Activated CD4-positive, CD25-positive, alpha-beta regulatory T cell (primary cell): ENCODE data around the gene ASPSCR1.

ENCODE experiments used
- DNase-seq, 4 experiments: peaks; one replicate each; lab custom pipeline; 2025; lab: John Stamatoyannopoulos, UW

Gene ASPSCR1

GRCh38 chr17:81983011-81983638 lies 5.7 kb downstream of the ASPSCR1 start:
- no peak for DNase-seq

- no peak for DNase-seq
Measured at GRCh38 chr17:81983639-81984373, 6.4 kb downstream of the ASPSCR1 start.

- no peak for DNase-seq
Measured at GRCh38 chr17:81984773-81985410, 7.5 kb downstream of the ASPSCR1 start.

GRCh38 chr17:81986606-81987005 lies 9.2 kb downstream of the ASPSCR1 start:
- no peak for DNase-seq

- no peak for DNase-seq
Measured at GRCh38 chr17:81987161-81987770, 9.8 kb downstream of the ASPSCR1 start.

- DNase-seq, result no peak
Measured at GRCh38 chr17:81990836-81991683, 13.6 kb downstream of the ASPSCR1 start.

GRCh38 chr17:81991684-81992305 lies 14.4 kb downstream of the ASPSCR1 start:
- DNase-seq, result no peak

GRCh38 chr17:81992306-81993102 lies 15.1 kb downstream of the ASPSCR1 start:
- no peak for DNase-seq

GRCh38 chr17:81993729-81994592 lies 16.5 kb downstream of the ASPSCR1 start:
- no peak for DNase-seq

GRCh38 chr17:81994593-81995462 lies 17.4 kb downstream of the ASPSCR1 start:
- DNase-seq, result no peak

- no peak for DNase-seq
Measured at GRCh38 chr17:81995463-81996231, 18.2 kb downstream of the ASPSCR1 start.

- DNase-seq, result no peak
Measured at GRCh38 chr17:81996232-81996756, 18.9 kb downstream of the ASPSCR1 start.

- no peak for DNase-seq
Measured at GRCh38 chr17:81996757-81997441, 19.5 kb downstream of the ASPSCR1 start.

- no peak for DNase-seq
Measured at GRCh38 chr17:81998212-81998611, 20.8 kb downstream of the ASPSCR1 start.

GRCh38 chr17:81998691-81999438 lies 21.4 kb downstream of the ASPSCR1 start:
- DNase-seq, result no peak

- no peak for DNase-seq
Measured at GRCh38 chr17:81999587-81999975, 22.2 kb downstream of the ASPSCR1 start.
